HG03521 (cell line): ENCODE measurements around the gene LGALS7B.
"Not testable (repeated sequence)": the region's sequence is repeated elsewhere in the genome, so short reads cannot be mapped to it uniquely, and the experiment has no call there.

Experiments
- ATAC-seq: cut with Tn5 transposase; IDR thresholded peaks from one replicate; pipeline ENCODE4 v1.9.1; 2021; ENCODE audit warnings: mild to moderate bottlenecking, moderate library complexity; ENCODE audit not compliant: unreplicated experiment

Gene LGALS7B

GRCh38 chr19:38788478-38789243, at the start of gene LGALS7B:
TSS of gene LGALS7B (plus strand) at chr19:38789200. CDS start at chr19:38789227, 27 bp downstream.
- ATAC-seq: no peak

- no peak for ATAC-seq
Observed at GRCh38 chr19:38739440-38740256, 49.4 kb upstream of the LGALS7B start.

- no peak for ATAC-seq
Observed at GRCh38 chr19:38740257-38740592, 48.8 kb upstream of the LGALS7B start.

GRCh38 chr19:38740932-38741331, 48.1 kb upstream of the LGALS7B start:
- no peak for ATAC-seq

- no peak for ATAC-seq
Observed at GRCh38 chr19:38741670-38742069, 47.3 kb upstream of the LGALS7B start.

- no peak for ATAC-seq
Observed at GRCh38 chr19:38742296-38742695, 46.7 kb upstream of the LGALS7B start.

- ATAC-seq: no peak
Observed at GRCh38 chr19:38742906-38743305, 46.1 kb upstream of the LGALS7B start.

GRCh38 chr19:38743394-38744297, 45.4 kb upstream of the LGALS7B start:
- ATAC-seq: no peak

- no peak for ATAC-seq
Observed at GRCh38 chr19:38744298-38744681, 44.7 kb upstream of the LGALS7B start, which contains the start of gene CAPN12. TSS of gene CAPN12 (minus strand) at chr19:38744474. CDS start at chr19:38744165, 309 bp downstream.

GRCh38 chr19:38744874-38745273, 44.1 kb upstream of the LGALS7B start:
- no peak for ATAC-seq

- ATAC-seq: no peak
Observed at GRCh38 chr19:38745316-38745715, 43.7 kb upstream of the LGALS7B start.

- not testable (repeated sequence) for ATAC-seq
Observed at GRCh38 chr19:38753783-38754182, 35.2 kb upstream of the LGALS7B start.

- not testable (repeated sequence) for ATAC-seq
Observed at GRCh38 chr19:38754196-38754595, 34.8 kb upstream of the LGALS7B start.

- ATAC-seq: no peak
Observed at GRCh38 chr19:38759590-38760003, 29.4 kb upstream of the LGALS7B start.

- not testable (repeated sequence) for ATAC-seq
Observed at GRCh38 chr19:38760805-38761517, 28.0 kb upstream of the LGALS7B start.

GRCh38 chr19:38761884-38762389, 27.1 kb upstream of the LGALS7B start:
- not testable (repeated sequence) for ATAC-seq

- ATAC-seq: no peak
Observed at GRCh38 chr19:38763795-38764220, 25.2 kb upstream of the LGALS7B start.

GRCh38 chr19:38765214-38765613, 23.8 kb upstream of the LGALS7B start:
- ATAC-seq: no peak

- no peak for ATAC-seq
Observed at GRCh38 chr19:38766276-38767047, 22.5 kb upstream of the LGALS7B start.
